Breast epithelium (tissue), 4 donors: Measurements from ENCODE around the gene AAMDC. TPM values are rescaled to one million over a fixed set of nuclear protein-coding genes. Genes with fewer than 3 reads are reported as not detected.
"Not testable (repeated sequence)": the region's sequence is repeated elsewhere in the genome, so short reads cannot be mapped to it uniquely, and the experiment has no call there.

Experiments used
- DNase-seq, 2 donors: peaks; one replicate each; pipeline ENCODE4 v3.0.0-alpha.2; 2019; ENCODE audit warnings: low spot score in 2 of 2
- H3K27ac ChIP-seq, 2 donors: fragments of 200-600 bp; sonication (generic) in 1 of 2; one replicate each; pipeline ENCODE4 v1.5.1; 2016 to 2019; ENCODE audit warnings: mild to moderate bottlenecking in 1 of 2
- H3K27me3 ChIP-seq, 2 donors: fragments of 200-600 bp; sonication (generic) in 1 of 2; one replicate each; pipeline versions ENCODE4 v1.5.1 to v1.6.0; 2017 to 2019; ENCODE audit warnings: control low read depth in 1 of 2, mild to moderate bottlenecking in 1 of 2
- H3K36me3 ChIP-seq: fragments of 200-600 bp; one replicate; pipeline ENCODE4 v1.5.1; 2019
- H3K4me1 ChIP-seq, 2 donors: fragments of 200-600 bp; sonication (generic); one replicate each; pipeline ENCODE4 v1.5.1; 2016 to 2019; ENCODE audit warnings: control low read depth in 1 of 2
- H3K4me3 ChIP-seq, 3 donors: fragments of 200-600 bp; sonication (generic); 1 replicate in 2 of 3; 2 replicates in 1 of 3; pipeline ENCODE4 v1.5.1; 2016 to 2019; ENCODE audit warnings: mild to moderate bottlenecking in 3 of 3, moderate library complexity in 2 of 3
- H3K9me3 ChIP-seq, 2 donors: fragments of 200-600 bp; sonication (generic) in 1 of 2; one replicate each; pipeline ENCODE4 v1.5.1; 2016 to 2019; ENCODE audit warnings: control low read depth in 1 of 2
- CTCF ChIP-seq, 3 donors: fragments of 450-650 bp; IDR thresholded peaks; one replicate each; pipeline ENCODE4 v1.5.1; 2016 to 2017; ENCODE audit warnings: antibody characterized with exemption in 3 of 3, mild to moderate bottlenecking in 3 of 3, moderate library complexity in 3 of 3
- POLR2A ChIP-seq: fragments of 450-650 bp; IDR thresholded peaks from one replicate; pipeline ENCODE4 v1.6.1; 2016; ENCODE audit warnings: antibody characterized with exemption, mild to moderate bottlenecking, moderate library complexity
- POLR2AphosphoS5 ChIP-seq, 3 donors: sonication (generic); formaldehyde crosslinking; IDR thresholded peaks; one replicate each; pipeline ENCODE4 v1.6.1; 2017; ENCODE audit warnings: antibody characterized with exemption in 3 of 3
- intact Hi-C: fragments of 100-400 bp; cut with DNase I; formaldehyde crosslinking; loops from one replicate; pipeline ENCODE4 v1.15.1; 2023; ENCODE audit warnings: low total_unique reads
- total RNA-seq, 3 donors: library from RNA; depleted of rRNA; stranded (reverse); fragments of >200 nt; gene quantifications; one replicate each; pipeline ENCODE4 v1.1.0, GENCODE V29; 2016

AAMDC gene
- total RNA-seq, 3 donors from 2014 or later = 26.2 to 64.8 (median 30.5) TPM

- peaks cover 4% of the 10 kb centered on the region for H3K36me3 ChIP-seq
- no peak for TF ChIP-seq CTCF (IDR thresholded peaks at IDR 0.05)
- TF ChIP-seq POLR2A = no peak
- TF ChIP-seq POLR2AphosphoS5 (IDR thresholded peaks at IDR 0.05) = no peak
- no peak for DNase-seq
Measured at GRCh38 chr11:77874206-77874605, 53.3 kb downstream of the AAMDC start.

GRCh38 chr11:77876045-77876444, 55.1 kb downstream of the AAMDC start:
- DNase-seq = no peak
- peaks cover 2% of the 10 kb centered on the region for H3K36me3 ChIP-seq
- H3K4me1 ChIP-seq = no peaks in the 10 kb centered on the region
- intact Hi-C loops = no loop called here
- H3K9me3 ChIP-seq = no peaks in the 10 kb centered on the region
- no peak overlapping the region for H3K27ac ChIP-seq
- no peaks in the 10 kb centered on the region for H3K27me3 ChIP-seq
- TF ChIP-seq CTCF (IDR thresholded peaks at IDR 0.05) (no peak), POLR2AphosphoS5 (IDR thresholded peaks at IDR 0.05) (no peak), POLR2A (no peak)
- H3K4me3 ChIP-seq = no peak overlapping the region

More at GRCh38 chr11:77874206-77874605, 53.3 kb downstream of the AAMDC start:
- Histone ChIP-seq H3K4me1 (no peaks in the 10 kb centered on the region), H3K27ac (no peak overlapping the region), H3K4me3 (no peak overlapping the region), H3K9me3 (no peaks in the 10 kb centered on the region), H3K27me3 (no peaks in the 10 kb centered on the region)
- intact Hi-C loops = no loop called here

- intact Hi-C loops, DNase-seq, H3K36me3 ChIP-seq: not testable (repeated sequence)
Measured at GRCh38 chr11:77878247-77878646, 57.3 kb downstream of the AAMDC start.

GRCh38 chr11:77879218-77879617, 58.3 kb downstream of the AAMDC start:
- Histone ChIP-seq H3K4me1 (no peaks in the 10 kb centered on the region), H3K27me3 (no peaks in the 10 kb centered on the region), H3K9me3 (no peaks in the 10 kb centered on the region), H3K4me3 (no peak overlapping the region), H3K36me3 (peaks cover 3% of the 10 kb centered on the region), H3K27ac (no peak overlapping the region)
- DNase-seq = no peak
- no peak for TF ChIP-seq POLR2AphosphoS5 (IDR thresholded peaks at IDR 0.05)
- TF ChIP-seq CTCF (IDR thresholded peaks at IDR 0.05) = no peak
- TF ChIP-seq POLR2A = no peak
- intact Hi-C loops = no loop called here

More at GRCh38 chr11:77878247-77878646, 57.3 kb downstream of the AAMDC start:
- H3K27ac ChIP-seq, H3K4me1 ChIP-seq, H3K9me3 ChIP-seq, H3K27me3 ChIP-seq, H3K4me3 ChIP-seq: not testable (repeated sequence)

- intact Hi-C loops = no loop called here
- no peaks in the 10 kb centered on the region for H3K27me3 ChIP-seq
- H3K27ac ChIP-seq = no peak overlapping the region
- no peak for TF ChIP-seq POLR2AphosphoS5 (IDR thresholded peaks at IDR 0.05)
- no peak for TF ChIP-seq CTCF (IDR thresholded peaks at IDR 0.05)
- TF ChIP-seq POLR2A = no peak
- no peak overlapping the region for H3K4me3 ChIP-seq
- H3K9me3 ChIP-seq = no peaks in the 10 kb centered on the region
- no peaks in the 10 kb centered on the region for H3K4me1 ChIP-seq
- DNase-seq = no peak
- peaks cover 3% of the 10 kb centered on the region for H3K36me3 ChIP-seq
Measured at GRCh38 chr11:77882396-77882795, 61.5 kb downstream of the AAMDC start.

GRCh38 chr11:77883775-77884174, 62.8 kb downstream of the AAMDC start:
- Histone ChIP-seq H3K36me3 (peaks cover 3% of the 10 kb centered on the region), H3K27me3 (no peaks in the 10 kb centered on the region), H3K27ac (no peak overlapping the region), H3K9me3 (no peaks in the 10 kb centered on the region), H3K4me1 (no peaks in the 10 kb centered on the region), H3K4me3 (no peak overlapping the region)
- no peak for DNase-seq
- intact Hi-C loops = no loop called here
- TF ChIP-seq CTCF (IDR thresholded peaks at IDR 0.05) (no peak), POLR2AphosphoS5 (IDR thresholded peaks at IDR 0.05) (no peak), POLR2A (no peak)
